GM18498 (cell line): Measurements from ENCODE around the gene PLA2G4D.

Experiments
- ATAC-seq: cut with Tn5 transposase; IDR thresholded peaks from one replicate; pipeline ENCODE4 v1.9.1; 2021; ENCODE audit warnings: mild to moderate bottlenecking, moderate library complexity; ENCODE audit not compliant: unreplicated experiment

Gene PLA2G4D

DNA sequence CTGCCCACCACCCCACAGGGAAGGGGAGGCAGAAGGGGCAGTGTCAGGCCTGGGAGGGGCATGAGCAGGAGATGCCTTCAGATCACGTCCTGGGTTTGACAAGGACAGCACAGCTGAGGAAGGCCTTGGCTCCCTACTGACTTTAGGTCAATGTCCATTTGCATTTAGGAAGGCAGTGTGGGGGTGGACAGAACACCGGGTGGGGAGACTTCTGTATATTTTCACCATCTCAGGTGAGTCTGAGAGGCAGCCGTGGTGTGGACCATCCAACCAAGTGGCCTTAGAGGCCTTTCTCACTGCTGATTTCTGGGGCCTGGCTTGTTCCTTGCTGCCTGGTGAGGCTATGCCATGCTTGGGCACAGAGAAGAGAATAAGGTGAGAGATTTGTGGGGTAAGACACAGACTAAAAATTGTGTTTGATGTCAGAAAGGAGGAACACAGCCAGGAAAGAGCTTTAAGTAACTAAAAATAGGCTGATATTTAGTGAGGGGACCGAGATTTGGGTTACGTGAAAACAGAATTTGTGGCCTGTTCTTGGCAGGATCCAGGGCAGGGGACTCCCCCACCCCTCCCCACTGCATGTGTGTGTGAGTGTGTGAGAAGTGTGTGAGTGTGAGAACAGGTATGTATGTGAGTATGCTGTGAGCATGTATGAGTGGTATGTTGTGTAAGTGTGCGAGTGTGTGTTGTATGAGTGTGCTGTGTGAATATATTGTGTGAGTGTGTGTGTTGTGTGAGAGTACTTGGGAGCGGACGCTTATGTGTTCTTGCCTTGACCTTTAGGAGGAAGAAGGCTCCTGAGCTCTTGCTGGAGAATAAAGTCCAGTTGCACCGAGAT lies 61.8 kb downstream of the PLA2G4D start:
- no peak for ATAC-seq

- no peak for ATAC-seq
Observed at GRCh38 chr15:42031198-42031915, 63.0 kb downstream of the PLA2G4D start.

DNA sequence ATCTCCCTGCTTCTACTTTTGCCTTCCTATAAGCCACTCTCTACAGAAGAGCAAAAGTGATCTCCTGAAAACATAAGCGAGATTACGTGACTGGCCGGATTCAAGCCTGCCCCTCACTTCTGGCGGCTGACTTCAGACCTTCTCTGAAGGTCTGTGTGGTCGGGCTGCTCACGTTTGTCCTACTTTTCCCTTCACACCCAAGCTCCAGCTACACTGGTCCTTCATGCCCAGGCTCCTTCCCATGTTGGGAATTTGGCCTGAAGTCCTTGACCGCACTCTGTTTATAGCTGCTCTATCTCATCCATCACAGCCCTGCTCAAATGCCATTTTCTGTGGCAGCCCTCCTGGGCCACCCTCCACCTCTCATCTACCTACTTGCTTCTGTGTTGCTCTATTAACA lies 66.8 kb downstream of the PLA2G4D start:
- no peak for ATAC-seq

GRCh38 chr15:42024303-42024702 lies 70.1 kb downstream of the PLA2G4D start:
- no peak for ATAC-seq

DNA sequence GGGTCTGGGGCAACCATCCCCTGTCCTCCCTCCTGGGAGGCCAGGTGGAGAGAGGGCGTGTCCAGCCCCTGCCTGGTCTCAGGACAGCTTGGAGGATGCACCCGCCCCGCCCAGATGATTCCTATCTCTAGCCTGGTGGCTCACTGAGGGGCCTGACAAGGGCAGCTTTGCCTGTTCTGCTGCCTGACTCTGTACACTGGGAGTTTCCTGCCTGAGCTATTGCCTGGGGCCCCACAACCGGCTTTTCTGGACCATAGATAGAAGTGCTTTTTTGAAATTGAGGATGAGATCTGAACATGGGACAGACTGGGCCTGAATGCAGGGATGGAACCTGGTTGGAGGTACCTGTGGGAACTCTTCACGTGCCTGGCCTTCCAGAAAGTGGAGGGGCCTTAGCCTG lies 72.8 kb downstream of the PLA2G4D start:
- ATAC-seq, result no peak

DNA sequence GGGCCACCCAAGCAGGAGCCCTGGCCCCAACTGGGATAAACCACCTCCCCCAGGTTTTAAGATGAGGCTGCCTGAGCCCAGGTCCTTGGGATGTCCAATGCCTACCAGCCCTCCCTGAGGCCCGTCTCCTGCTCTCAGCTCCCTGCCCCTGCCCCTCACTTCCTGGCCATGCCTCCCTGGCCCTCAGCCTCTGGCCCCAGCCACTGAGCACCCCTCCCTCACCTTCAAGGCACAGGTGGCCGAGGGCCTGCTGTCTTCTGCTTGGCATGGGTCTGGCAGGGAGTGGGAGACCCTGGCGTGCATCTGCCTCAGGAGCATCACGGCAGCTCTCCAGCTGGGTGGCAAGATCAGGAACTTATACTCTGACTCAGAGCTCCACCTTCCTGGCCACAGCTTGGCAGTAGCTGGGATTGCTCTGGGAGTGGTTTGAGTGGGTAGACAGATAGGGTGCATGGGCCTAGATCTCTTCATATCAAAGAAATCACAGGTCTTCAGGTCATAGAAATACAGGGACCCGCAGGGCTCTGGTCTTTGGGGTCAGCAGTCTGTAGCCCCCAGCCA lies 73.6 kb downstream of the PLA2G4D start, which contains the start of gene PLA2G4E:
Gene PLA2G4E (minus strand): TSS at position 330 of the 561 bp plus-strand sequence. CDS start 12 bp downstream, at position 318.
- no peak for ATAC-seq

DNA sequence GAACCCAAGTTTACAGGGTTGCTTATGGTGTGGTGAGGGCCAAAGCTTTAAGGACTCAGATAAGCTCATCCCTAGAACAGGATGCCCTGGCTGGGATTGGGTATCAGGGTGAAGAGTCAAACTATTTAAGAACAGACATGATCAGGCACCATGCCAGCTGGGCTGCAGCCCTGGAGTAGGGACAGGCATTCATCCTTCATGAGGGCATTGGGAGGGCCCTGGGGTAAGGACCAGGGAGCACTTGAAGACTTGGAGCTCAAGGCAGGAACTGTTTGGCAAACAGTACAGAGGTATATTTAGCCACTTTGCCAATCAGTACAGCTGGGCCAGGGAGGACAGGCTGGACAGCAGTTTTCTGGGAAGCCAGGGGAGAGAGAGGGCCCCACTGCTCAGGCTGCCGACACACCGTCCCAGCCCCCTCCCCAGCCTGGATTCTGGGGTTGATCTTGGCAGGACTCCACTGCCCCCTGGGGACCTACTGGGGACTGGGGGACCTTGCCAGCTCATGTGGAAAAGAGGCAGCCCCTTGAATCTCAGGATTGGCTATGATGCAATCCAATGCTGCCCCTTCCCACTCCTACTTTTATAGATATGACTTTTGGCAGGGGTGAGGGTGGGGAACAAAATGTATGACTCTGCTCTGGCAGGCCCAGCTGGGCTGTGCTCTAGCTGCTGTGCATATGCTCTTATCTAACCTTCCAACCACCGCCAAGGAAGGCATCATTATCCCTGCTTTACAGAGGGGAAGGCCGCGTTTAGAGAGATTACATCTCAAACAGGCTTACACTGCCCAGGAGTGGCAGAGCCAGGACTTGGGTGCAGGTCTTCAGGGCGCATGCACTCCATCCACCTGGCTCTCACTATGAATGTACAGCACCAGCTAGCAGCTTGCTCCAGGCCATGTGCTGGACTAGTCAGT lies 75.8 kb downstream of the PLA2G4D start:
- ATAC-seq, result no peak
